A549 (cell line): ENCODE data around the gene SND1. TPM values are rescaled to one million over a fixed set of nuclear protein-coding genes. Genes with fewer than 3 reads are reported as not detected.

Source experiments
- ATAC-seq, 2 experiments: fragments of 200-7000 bp in 1 of 2; fragments of >200 bp in 1 of 2; cut with Nextera tagmentation in 1 of 2; cut with Tn5 transposase in 1 of 2; 3 replicates each; pipeline versions ENCODE4 v1.8.0 to v1.9.1; 2018 to 2020; ENCODE audit warnings: mild to moderate bottlenecking in 1 of 2, moderate library complexity in 1 of 2
- CTCF ChIA-PET: fragments of 300-600 bp; sonication (Branson Sonifier 250); formaldehyde crosslinking; extraction: SDS; loops from one replicate; lab custom pipeline; 2021; ENCODE audit warnings: antibody characterized with exemption, inconsistent platforms; lab: Yijun Ruan, JAX
- POLR2A ChIA-PET: fragments of 350-600 bp; formaldehyde crosslinking; extraction: SDS; loops from one replicate; lab custom pipeline; 2021; ENCODE audit warnings: antibody characterized with exemption, inconsistent platforms; lab: Yijun Ruan, JAX
- DNase-seq, 2 experiments: peaks; one replicate each; pipeline versions ENCODE4 v3.0.0 to v3.0.0-alpha.2; 2011 to 2016; ENCODE audit warnings: low read depth in 1 of 2, low spot score in 1 of 2
- FAIRE-seq: peaks from 2 replicates; lab custom pipeline; 2011; peaks lifted over from hg19 to GRCh38; lab: Jason Lieb, UNC
- H3K27ac ChIP-seq, 2 experiments: fragments of >200 bp; sonication (Bioruptor Twin); formaldehyde crosslinking; 3 replicates each; pipeline ENCODE4 v1.5.1; 2016 to 2017
- H3K4me1 ChIP-seq: fragments of >200 bp; sonication (Bioruptor Twin); formaldehyde crosslinking; 3 replicates; pipeline ENCODE4 v1.6.1; 2016
- H3K4me2 ChIP-seq: fragments of >200 bp; sonication (Bioruptor Twin); formaldehyde crosslinking; 3 replicates; pipeline ENCODE4 v1.6.1; 2016
- H3K4me3 ChIP-seq: fragments of >200 bp; sonication (Bioruptor Twin); formaldehyde crosslinking; 3 replicates; pipeline ENCODE4 v1.5.1; 2016
- H3K9me3 ChIP-seq: fragments of >200 bp; sonication (Bioruptor Twin); formaldehyde crosslinking; 3 replicates; pipeline ENCODE4 v1.6.1; 2016
- CHD2 ChIP-seq: fragments of 150-350 bp; IDR thresholded peaks from 2 replicates; pipeline ENCODE4 v1.6.1; 2014; ENCODE audit warnings: low read length; ENCODE audit not compliant: partially characterized antibody
- CTCF ChIP-seq: fragments of >200 bp; sonication (Bioruptor Twin); formaldehyde crosslinking; IDR thresholded peaks from 3 replicates; pipeline ENCODE4 v1.5.1; 2016
- EHF ChIP-seq: fragments of 250-450 bp; sonication (Bioruptor Pico); IDR thresholded peaks from 2 replicates; pipeline ENCODE4 v1.5.0; 2020; ENCODE audit warnings: mild to moderate bottlenecking
- EP300 ChIP-seq, 2 experiments: fragments of >200 bp; sonication (Bioruptor Twin); formaldehyde crosslinking; IDR thresholded peaks; 2 replicates in 1 of 2; 3 replicates in 1 of 2; pipeline ENCODE4 v1.6.1; 2016 to 2017
- ESRRA ChIP-seq: fragments of 150-350 bp; IDR thresholded peaks from 2 replicates; pipeline ENCODE4 v1.6.1; 2014; ENCODE audit warnings: mild to moderate bottlenecking, low read length, borderline replicate concordance
- FOSB ChIP-seq: fragments of 250-450 bp; sonication (Bioruptor Pico); IDR thresholded peaks from 2 replicates; pipeline ENCODE4 v1.5.0; 2020; ENCODE audit warnings: mild to moderate bottlenecking, moderate library complexity
- FOSL2 ChIP-seq, 2 experiments: fragments of 450-650 bp in 1 of 2; fragments of >200 bp in 1 of 2; sonication (Bioruptor Twin) in 1 of 2; formaldehyde crosslinking; IDR thresholded peaks; 2 replicates each; pipeline versions ENCODE4 v1.5.0 to v1.6.1; 2016 to 2020; ENCODE audit warnings: mild to moderate bottlenecking in 1 of 2, moderate library complexity in 1 of 2
- HOXA7 ChIP-seq: fragments of 250-450 bp; sonication (Bioruptor Pico); IDR thresholded peaks from 2 replicates; pipeline ENCODE4 v1.5.0; 2020; ENCODE audit warnings: mild to moderate bottlenecking, moderate library complexity
- JUNB ChIP-seq: fragments of >200 bp; sonication (Bioruptor Twin); formaldehyde crosslinking; IDR thresholded peaks from 2 replicates; pipeline ENCODE4 v1.6.1; 2016
- KDM1A ChIP-seq: fragments of 200-600 bp; sonication (generic); IDR thresholded peaks from 2 replicates; pipeline ENCODE4 v1.6.1; 2016; ENCODE audit warnings: low read depth, mild to moderate bottlenecking
- MAFK ChIP-seq: fragments of 450-650 bp; IDR thresholded peaks from 2 replicates; pipeline ENCODE4 v1.6.1; 2014; ENCODE audit not compliant: partially characterized antibody
- NFE2L2 ChIP-seq: fragments of 150-350 bp; conservative IDR thresholded peaks from 2 replicates; pipeline ENCODE4 v1.6.1; 2014; ENCODE audit warnings: low read length
- NR3C1 ChIP-seq: fragments of >200 bp; sonication (Bioruptor Twin); formaldehyde crosslinking; IDR thresholded peaks from 3 replicates; pipeline ENCODE4 v1.6.1; 2017
- POLR2A ChIP-seq: IDR thresholded peaks from 2 replicates; pipeline ENCODE4 v1.6.1; 2012; ENCODE audit warnings: mild to moderate bottlenecking, low read length
- RCOR1 ChIP-seq: fragments of 150-350 bp; IDR thresholded peaks from 2 replicates; pipeline ENCODE4 v1.6.1; 2014; ENCODE audit warnings: antibody characterized with exemption, low read length, low read depth
- RFX5 ChIP-seq: fragments of 450-650 bp; IDR thresholded peaks from 2 replicates; pipeline ENCODE4 v1.7.1; 2014; ENCODE audit warnings: antibody characterized with exemption, mild to moderate bottlenecking, moderate library complexity
- RNF2 ChIP-seq: fragments of 200-600 bp; sonication (generic); IDR thresholded peaks from 2 replicates; pipeline ENCODE4 v1.6.1; 2016; ENCODE audit warnings: low read depth, mild to moderate bottlenecking, antibody characterized with exemption, moderate library complexity, borderline replicate concordance
- SMC3 ChIP-seq: fragments of >200 bp; sonication (Bioruptor Twin); formaldehyde crosslinking; IDR thresholded peaks from 3 replicates; pipeline ENCODE4 v1.6.1; 2018; ENCODE audit warnings: inconsistent platforms
- TFCP2L1 ChIP-seq: fragments of 250-450 bp; sonication (Bioruptor Pico); IDR thresholded peaks from 2 replicates; pipeline ENCODE4 v1.5.0; 2021; ENCODE audit warnings: mild to moderate bottlenecking
- TP53 ChIP-seq: fragments of 250-450 bp; sonication (Bioruptor Pico); IDR thresholded peaks from 2 replicates; pipeline ENCODE4 v1.5.0; 2021; ENCODE audit warnings: mild to moderate bottlenecking, moderate library complexity
- ZFP36 ChIP-seq: fragments of 450-650 bp; IDR thresholded peaks from 2 replicates; pipeline ENCODE4 v1.6.1; 2014; ENCODE audit warnings: borderline replicate concordance; ENCODE audit not compliant: partially characterized antibody
- ZSCAN20 ChIP-seq: fragments of 250-450 bp; sonication (Bioruptor Pico); IDR thresholded peaks from 2 replicates; pipeline ENCODE4 v1.8.0; 2022; ENCODE audit warnings: mild to moderate bottlenecking, moderate library complexity
- WGBS: methylation state at CpG from one replicate; pipeline ENCODE4 v1.1.6; 2017; ENCODE audit errors: missing lambda C conversion rate; 5-methylcytosine and 5-hydroxymethylcytosine counted together
- polyA plus RNA-seq, 4 experiments: library from polyadenylated mRNA; depleted of rRNA in 3 of 4; stranded (reverse); fragments of >200 nt; fragmentation: RNase III in 1 of 4; extraction: RNeasy Plus Mini Kit Qiagen cat#74134 plus additional on column Dnase treatment in 1 of 4; gene quantifications; 2 replicates in 3 of 4; 3 replicates in 1 of 4; pipeline ENCODE4 v1.2.3, GENCODE V29; 2011 to 2017
- TF ChIP-seq, protein P1 (sequence below): IDR thresholded peaks from 2 replicates; pipeline ENCODE4 v1.6.1; 2012
- TF ChIP-seq, protein P2 (sequence below): IDR thresholded peaks from 2 replicates; pipeline ENCODE4 v1.6.1; 2012; ENCODE audit warnings: low read depth, borderline replicate concordance
- TF ChIP-seq, protein P3 (sequence below): fragments of 250-450 bp; sonication (Bioruptor Pico); IDR thresholded peaks from 2 replicates; pipeline ENCODE4 v1.5.0; 2021; ENCODE audit warnings: mild to moderate bottlenecking, moderate library complexity, borderline replicate concordance

Gene SND1
- polyA plus RNA-seq, 2 of the 4 experiments (the other 2 are of a cell fraction) = 102 to 138 TPM

DNA sequence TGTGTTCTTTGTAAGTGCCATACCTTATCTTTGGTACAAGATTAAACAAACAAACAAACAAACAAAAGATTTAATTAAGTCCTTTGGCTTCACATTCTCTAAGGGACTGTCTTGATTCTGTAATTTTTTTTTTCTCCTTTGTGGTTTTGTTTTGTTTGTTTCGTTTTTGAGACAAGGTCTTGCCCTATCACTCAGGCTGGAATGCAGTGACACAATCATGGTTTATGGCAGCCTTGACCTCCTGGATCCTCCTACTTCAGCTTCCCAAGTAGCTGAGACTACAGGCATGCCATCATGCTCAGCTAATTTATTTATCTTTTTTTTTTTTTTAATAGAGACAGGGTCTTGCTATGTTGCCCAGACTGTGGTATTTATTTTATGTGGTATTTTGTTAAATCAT, 213.5 kb downstream of the SND1 start:
- ChIA-PET CTCF (interaction anchor here (0.6 to 0.7 kb wide), 2 partner anchors 103 to 1089 kb away, joined by 3 read pairs; no protein-coding TSS in a partner anchor), POLR2A (no interaction called here)
- Histone ChIP-seq H3K27ac (no peak overlapping the region), H3K4me2 (no peak overlapping the region), H3K9me3 (no peaks in the 10 kb centered on the region), H3K4me3 (no peak overlapping the region), H3K4me1 (peaks cover 8% of the 10 kb centered on the region; the same call in 2 of the 3 replicates)
- ATAC-seq (peak in 1 of 2 experiments; percentile 48; a peak in 1 of 6 replicates), DNase-seq (peak in 1 of 2 experiments; percentile 13), FAIRE-seq (no peak)
- WGBS = 49% methylated on average over 1 of the region's 1 CpG
- TF ChIP-seq, protein P1, sequence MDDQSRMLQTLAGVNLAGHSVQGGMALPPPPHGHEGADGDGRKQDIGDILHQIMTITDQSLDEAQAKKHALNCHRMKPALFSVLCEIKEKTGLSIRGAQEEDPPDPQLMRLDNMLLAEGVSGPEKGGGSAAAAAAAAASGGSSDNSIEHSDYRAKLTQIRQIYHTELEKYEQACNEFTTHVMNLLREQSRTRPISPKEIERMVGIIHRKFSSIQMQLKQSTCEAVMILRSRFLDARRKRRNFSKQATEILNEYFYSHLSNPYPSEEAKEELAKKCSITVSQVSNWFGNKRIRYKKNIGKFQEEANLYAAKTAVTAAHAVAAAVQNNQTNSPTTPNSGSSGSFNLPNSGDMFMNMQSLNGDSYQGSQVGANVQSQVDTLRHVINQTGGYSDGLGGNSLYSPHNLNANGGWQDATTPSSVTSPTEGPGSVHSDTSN = no peak
- TF ChIP-seq EP300 (IDR thresholded peaks at IDR 0.05) (no peak), ZSCAN20 (no peak), NFE2L2 (no peak), CTCF (no peak), FOSB (CRISPR knock-in tag) (no peak), NR3C1 (no peak), ESRRA (no peak), TFCP2L1 (no peak), POLR2A (no peak), ZFP36 (no peak), RCOR1 (no peak)

DNA sequence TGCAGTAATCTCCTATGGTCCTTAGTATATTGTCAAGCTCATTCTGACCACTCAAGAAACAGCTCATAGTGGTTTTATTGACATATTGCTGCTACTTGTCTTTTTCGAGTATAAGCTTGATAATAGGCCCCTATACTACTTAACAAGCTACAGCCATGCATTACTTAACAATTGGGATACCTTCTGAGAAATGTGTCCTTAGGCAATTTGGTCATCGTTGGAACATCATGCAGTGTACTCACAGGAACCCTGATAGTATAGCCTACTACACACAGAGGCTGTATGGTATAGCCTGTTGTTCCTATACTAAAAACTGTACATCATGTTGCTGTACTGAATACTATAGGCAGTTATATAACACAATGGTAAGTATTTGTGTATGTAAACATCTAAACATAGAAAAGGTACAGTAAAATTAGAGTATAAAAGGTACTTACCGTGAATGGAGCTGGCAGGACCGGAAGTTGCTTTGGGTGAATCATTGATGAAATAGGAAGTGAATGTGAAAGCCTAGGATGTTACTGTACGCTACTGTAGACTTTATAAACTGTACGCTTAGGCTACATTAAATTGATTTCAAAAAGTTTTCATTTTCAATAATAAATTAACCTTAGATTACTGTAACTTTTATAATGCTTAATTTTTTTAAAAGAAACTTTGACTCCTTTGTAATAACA, 218.4 kb downstream of the SND1 start:
- peaks cover 3% of the 10 kb centered on the region; the same call in 2 of the 3 replicates for H3K4me1 ChIP-seq
- CTCF ChIA-PET = no interaction called here
- WGBS = 87% methylated on average over 6 of the region's 6 CpGs
- H3K9me3 ChIP-seq = no peaks in the 10 kb centered on the region
- POLR2A ChIA-PET = no interaction called here
- no peak for DNase-seq
- no peak overlapping the region for H3K4me2 ChIP-seq
- FAIRE-seq = no peak
- H3K27ac ChIP-seq = no peak overlapping the region
- H3K4me3 ChIP-seq = no peak overlapping the region
- ATAC-seq = no peak
- TF ChIP-seq FOSL2 (IDR thresholded peaks at IDR 0.05) (no peak), FOSL2 (CRISPR knock-in tag; IDR thresholded peaks at IDR 0.05) (no peak), TP53 (CRISPR knock-in tag) (no peak), KDM1A (no peak), JUNB (no peak), SMC3 (no peak), RNF2 (no peak), MAFK (no peak), NFE2L2 (no peak), CHD2 (no peak), HOXA7 (CRISPR knock-in tag) (no peak), CTCF (no peak), EHF (CRISPR knock-in tag) (no peak), RFX5 (no peak), ESRRA (no peak)
- TF ChIP-seq, protein P2, sequence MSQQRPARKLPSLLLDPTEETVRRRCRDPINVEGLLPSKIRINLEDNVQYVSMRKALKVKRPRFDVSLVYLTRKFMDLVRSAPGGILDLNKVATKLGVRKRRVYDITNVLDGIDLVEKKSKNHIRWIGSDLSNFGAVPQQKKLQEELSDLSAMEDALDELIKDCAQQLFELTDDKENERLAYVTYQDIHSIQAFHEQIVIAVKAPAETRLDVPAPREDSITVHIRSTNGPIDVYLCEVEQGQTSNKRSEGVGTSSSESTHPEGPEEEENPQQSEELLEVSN = no peak
- TF ChIP-seq, protein P3, sequence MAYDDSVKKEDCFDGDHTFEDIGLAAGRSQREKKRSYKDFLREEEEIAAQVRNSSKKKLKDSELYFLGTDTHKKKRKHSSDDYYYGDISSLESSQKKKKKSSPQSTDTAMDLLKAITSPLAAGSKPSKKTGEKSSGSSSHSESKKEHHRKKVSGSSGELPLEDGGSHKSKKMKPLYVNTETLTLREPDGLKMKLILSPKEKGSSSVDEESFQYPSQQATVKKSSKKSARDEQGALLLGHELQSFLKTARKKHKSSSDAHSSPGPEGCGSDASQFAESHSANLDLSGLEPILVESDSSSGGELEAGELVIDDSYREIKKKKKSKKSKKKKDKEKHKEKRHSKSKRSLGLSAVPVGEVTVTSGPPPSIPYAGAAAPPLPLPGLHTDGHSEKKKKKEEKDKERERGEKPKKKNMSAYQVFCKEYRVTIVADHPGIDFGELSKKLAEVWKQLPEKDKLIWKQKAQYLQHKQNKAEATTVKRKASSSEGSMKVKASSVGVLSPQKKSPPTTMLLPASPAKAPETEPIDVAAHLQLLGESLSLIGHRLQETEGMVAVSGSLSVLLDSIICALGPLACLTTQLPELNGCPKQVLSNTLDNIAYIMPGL (CRISPR knock-in tag) = no peak
- TF ChIP-seq, all 56 proteins: peak for 0
